ENCODE data around the gene FRA10AC1. TPM values are rescaled to one million over a fixed set of nuclear protein-coding genes. Genes with fewer than 3 reads are reported as not detected.

The FRA10AC1 gene
- total and polyA plus RNA-seq, 10 of the 15 experiments (the other 5 are each of a cell fraction or from before 2014, with no cell fraction given): 5.3 to 18.1 (median 9.9) TPM

- Histone ChIP-seq H3K9ac (ENCODE audit: control insufficient read depth, insufficient read depth, low read length) (no peak overlapping the region), H3K27ac (ENCODE audit: control insufficient read depth, insufficient read depth) (no peak overlapping the region), H3K27me3 (replicated peaks in 1 of 2; ENCODE audit: control insufficient read depth in 2 of 2, insufficient read depth in 2 of 2, low read length in 1 of 2) (peaks cover 0 to 3% of the 10 kb centered on the region in 2 experiments; a peak in 1 of 4 replicates), H3K4me1 (ENCODE audit: control insufficient read depth, insufficient read depth, low read length) (no peaks in the 10 kb centered on the region), H2AFZ (ENCODE audit: control insufficient read depth, low read depth, low read length) (peak overlapping the region; percentile 20), H4K20me1 (ENCODE audit: control insufficient read depth, insufficient read depth) (no peaks in the 10 kb centered on the region), H3K36me3 (ENCODE audit: control insufficient read depth in 2 of 2, insufficient read depth in 2 of 2, low read length in 1 of 2) (no peaks in the 10 kb centered on the region), H3K4me3 (no peak overlapping the region), H3K9me3 (replicated peaks; ENCODE audit: control insufficient read depth, insufficient read depth, low read length) (no peaks in the 10 kb centered on the region; the same call in 2 of the 3 replicates), H3K4me2 (ENCODE audit: control insufficient read depth, insufficient read depth) (peak overlapping the region; percentile 26; the same call in 1 of the 2 replicates), H3K79me2 (ENCODE audit: control insufficient read depth, insufficient read depth, low read length) (no peaks in the 10 kb centered on the region)
- TF ChIP-seq HCFC1 (IDR thresholded peaks at IDR 0.05; ENCODE audit: low read length) (peak; percentile 66), RUNX3 (IDR thresholded peaks at IDR 0.05; ENCODE audit: low read length) (no peak), HDAC2 (IDR thresholded peaks at IDR 0.05) (no peak), SIX5 (IDR thresholded peaks at IDR 0.05; ENCODE audit: low read depth, low read length, severe bottlenecking) (peak; percentile 66)
- TF ChIP-seq, protein P1, sequence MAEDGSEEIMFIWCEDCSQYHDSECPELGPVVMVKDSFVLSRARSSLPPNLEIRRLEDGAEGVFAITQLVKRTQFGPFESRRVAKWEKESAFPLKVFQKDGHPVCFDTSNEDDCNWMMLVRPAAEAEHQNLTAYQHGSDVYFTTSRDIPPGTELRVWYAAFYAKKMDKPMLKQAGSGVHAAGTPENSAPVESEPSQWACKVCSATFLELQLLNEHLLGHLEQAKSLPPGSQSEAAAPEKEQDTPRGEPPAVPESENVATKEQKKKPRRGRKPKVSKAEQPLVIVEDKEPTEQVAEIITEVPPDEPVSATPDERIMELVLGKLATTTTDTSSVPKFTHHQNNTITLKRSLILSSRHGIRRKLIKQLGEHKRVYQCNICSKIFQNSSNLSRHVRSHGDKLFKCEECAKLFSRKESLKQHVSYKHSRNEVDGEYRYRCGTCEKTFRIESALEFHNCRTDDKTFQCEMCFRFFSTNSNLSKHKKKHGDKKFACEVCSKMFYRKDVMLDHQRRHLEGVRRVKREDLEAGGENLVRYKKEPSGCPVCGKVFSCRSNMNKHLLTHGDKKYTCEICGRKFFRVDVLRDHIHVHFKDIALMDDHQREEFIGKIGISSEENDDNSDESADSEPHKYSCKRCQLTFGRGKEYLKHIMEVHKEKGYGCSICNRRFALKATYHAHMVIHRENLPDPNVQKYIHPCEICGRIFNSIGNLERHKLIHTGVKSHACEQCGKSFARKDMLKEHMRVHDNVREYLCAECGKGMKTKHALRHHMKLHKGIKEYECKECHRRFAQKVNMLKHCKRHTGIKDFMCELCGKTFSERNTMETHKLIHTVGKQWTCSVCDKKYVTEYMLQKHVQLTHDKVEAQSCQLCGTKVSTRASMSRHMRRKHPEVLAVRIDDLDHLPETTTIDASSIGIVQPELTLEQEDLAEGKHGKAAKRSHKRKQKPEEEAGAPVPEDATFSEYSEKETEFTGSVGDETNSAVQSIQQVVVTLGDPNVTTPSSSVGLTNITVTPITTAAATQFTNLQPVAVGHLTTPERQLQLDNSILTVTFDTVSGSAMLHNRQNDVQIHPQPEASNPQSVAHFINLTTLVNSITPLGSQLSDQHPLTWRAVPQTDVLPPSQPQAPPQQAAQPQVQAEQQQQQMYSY (CRISPR knock-in tag; IDR thresholded peaks at IDR 0.05): no peak
- POLR2A ChIA-PET: interaction anchor here (0.7 kb wide), 1 partner anchor 50 kb away, joined by 3 read pairs; the partner anchor contains the start of gene FRA10AC1
- BruUV-seq (replicated peaks): no TSS peak
- SMC1A ChIA-PET (ENCODE audit: uncharacterized antibody, unreplicated experiment): interaction anchor here (0.5 to 0.6 kb wide), 2 partner anchors 13 to 271 kb away, joined by 3 read pairs; no protein-coding TSS in a partner anchor
- peak; percentile 47 for FAIRE-seq
- in situ Hi-C loops (cut with MboI): no loop called here
- CTCF ChIA-PET: no interaction called here
- 6% methylated on average over 5 of the region's 5 CpGs for WGBS (ENCODE audit: insufficient coverage, insufficient replicate concordance, low lambda C conversion rate, missing lambda C conversion rate)
- ATAC-seq: peak; percentile 76
- intact Hi-C loops (cut with micrococcal nuclease; ENCODE audit: unreplicated experiment): no loop called here
- RAD21 ChIA-PET (ENCODE audit: unreplicated experiment): interaction anchor here (1.4 kb wide), 1 partner anchor 64 kb away, joined by 3 read pairs; no protein-coding TSS in a partner anchor
- DNase-seq (ENCODE audit: low read depth, low spot score): no peak
These were observed 49.4 kb upstream of the FRA10AC1 start for GRCh38 chr10:93751832-93752231.
